GM19455 (cell line): Measurements from ENCODE around the gene LRRC8C.
"Not testable (repeated sequence)": the region's sequence is repeated elsewhere in the genome, so short reads cannot be mapped to it uniquely, and the experiment has no call there.

Experiments used
- ATAC-seq: cut with Tn5 transposase; IDR thresholded peaks from one replicate; pipeline ENCODE4 v1.9.1; 2021; ENCODE audit not compliant: unreplicated experiment

The LRRC8C gene

DNA sequence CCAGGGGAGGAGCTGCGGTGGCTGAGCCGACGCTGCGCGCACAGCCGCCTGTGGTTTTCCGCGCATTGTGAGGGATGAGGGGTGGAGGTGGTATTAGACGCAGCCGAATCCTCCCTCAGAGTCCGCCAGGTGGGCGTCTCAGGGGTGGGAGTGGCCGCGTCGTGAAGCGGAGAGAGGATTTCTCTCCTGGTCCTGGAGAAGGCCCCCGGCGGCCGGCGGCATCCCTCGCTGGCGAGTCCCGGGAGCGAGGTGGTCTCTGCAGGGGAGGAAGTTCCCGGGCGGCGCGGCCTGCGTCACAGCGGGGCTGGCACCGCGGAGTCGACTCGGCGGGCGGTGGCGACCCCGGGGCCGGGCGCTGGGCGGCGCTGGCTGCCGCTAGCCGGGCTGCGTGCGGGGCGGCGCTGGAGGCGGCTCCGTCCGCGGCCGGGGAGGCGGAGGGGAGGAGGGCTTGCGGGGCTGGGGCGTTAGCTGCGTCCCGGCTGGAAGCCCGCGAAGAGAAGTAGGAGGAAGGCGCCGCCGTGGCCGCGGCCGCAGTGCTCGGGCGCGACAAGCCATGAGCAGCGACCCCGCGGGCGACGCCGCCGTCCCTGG lies at the start of gene LRRC8C:
Gene LRRC8C (plus strand): TSS at position 464 of the 591 bp plus-strand sequence. CDS start 53,354 bp downstream, outside the sequence.
- ATAC-seq = peak; percentile 85

DNA sequence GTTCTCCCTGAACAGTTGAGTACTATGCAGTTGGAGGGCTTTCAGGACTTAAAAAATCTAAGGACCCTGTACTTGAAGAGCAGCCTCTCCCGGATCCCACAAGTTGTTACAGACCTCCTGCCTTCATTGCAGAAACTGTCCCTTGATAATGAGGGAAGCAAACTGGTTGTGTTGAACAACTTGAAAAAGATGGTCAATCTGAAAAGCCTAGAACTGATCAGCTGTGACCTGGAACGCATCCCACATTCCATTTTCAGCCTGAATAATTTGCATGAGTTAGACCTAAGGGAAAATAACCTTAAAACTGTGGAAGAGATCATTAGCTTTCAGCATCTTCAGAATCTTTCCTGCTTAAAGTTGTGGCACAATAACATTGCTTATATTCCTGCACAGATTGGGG lies 48.7 kb upstream of the LRRC8C start:
- no peak for ATAC-seq

- ATAC-seq = no peak
Observed at GRCh38 chr1:89584781-89585180, 48.1 kb upstream of the LRRC8C start.

DNA sequence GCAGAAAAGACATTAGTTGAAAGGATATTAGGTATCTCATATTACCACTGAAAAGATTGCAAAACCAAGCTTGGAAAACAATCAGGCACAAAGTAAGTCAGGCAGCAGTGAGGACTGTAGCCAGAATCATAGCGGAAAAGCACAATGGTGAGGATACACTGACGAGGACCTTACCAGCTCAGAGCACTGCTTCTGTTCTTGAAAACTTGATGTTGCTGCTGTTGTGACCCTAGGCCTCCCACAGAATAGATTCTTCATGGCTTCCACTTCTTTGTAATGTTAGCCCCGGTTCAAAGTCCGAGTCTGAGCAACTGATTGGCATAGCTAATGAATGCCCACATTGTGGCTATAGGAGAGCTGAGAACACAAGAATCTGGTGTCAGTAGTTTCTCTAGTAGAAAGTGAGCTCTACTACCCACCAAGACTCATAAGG lies 45.2 kb upstream of the LRRC8C start:
- no peak for ATAC-seq

DNA sequence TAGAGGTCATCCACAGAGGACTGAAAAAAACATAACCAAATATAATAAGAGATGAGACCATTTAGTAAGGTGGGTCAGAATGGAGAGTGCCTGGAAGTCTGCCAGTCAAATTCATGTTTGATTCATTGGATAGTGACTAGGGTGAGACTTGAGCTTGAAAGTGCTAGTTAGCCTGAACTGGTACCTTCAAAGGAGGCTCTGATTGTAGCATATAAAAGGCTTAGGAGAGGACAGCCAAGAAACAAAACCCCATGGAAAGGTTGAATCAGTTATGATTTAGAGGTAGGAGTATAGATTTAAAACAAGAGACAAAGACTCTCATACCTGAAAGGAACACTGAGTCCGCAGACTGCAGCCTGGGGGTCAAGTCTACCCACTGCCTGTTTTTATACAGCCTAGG lies 44.4 kb upstream of the LRRC8C start:
- ATAC-seq = no peak

- no peak for ATAC-seq
Observed at GRCh38 chr1:89589515-89589914, 43.4 kb upstream of the LRRC8C start.

- no peak for ATAC-seq
Observed at GRCh38 chr1:89590341-89591080, 42.4 kb upstream of the LRRC8C start.

DNA sequence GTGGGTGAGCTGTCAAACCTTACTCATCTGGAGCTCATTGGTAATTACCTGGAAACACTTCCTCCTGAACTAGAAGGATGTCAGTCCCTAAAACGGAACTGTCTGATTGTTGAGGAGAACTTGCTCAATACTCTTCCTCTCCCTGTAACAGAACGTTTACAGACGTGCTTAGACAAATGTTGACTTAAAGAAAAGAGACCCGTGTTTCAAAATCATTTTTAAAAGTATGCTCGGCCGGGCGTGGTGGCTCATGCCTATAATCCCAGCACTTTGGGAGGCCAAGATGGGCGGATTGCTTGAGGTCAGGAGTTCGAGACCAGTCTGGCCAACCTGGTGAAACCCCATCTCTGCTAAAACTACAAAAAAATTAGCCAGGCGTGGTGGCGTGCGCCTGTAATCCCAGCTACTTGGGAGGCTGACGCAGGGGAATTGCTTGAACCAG lies 40.0 kb upstream of the LRRC8C start:
- not testable (repeated sequence) for ATAC-seq

GRCh38 chr1:89594096-89594740 lies 38.7 kb upstream of the LRRC8C start:
- ATAC-seq = no peak

- no peak for ATAC-seq
Observed at GRCh38 chr1:89596698-89597097, 36.2 kb upstream of the LRRC8C start.

DNA sequence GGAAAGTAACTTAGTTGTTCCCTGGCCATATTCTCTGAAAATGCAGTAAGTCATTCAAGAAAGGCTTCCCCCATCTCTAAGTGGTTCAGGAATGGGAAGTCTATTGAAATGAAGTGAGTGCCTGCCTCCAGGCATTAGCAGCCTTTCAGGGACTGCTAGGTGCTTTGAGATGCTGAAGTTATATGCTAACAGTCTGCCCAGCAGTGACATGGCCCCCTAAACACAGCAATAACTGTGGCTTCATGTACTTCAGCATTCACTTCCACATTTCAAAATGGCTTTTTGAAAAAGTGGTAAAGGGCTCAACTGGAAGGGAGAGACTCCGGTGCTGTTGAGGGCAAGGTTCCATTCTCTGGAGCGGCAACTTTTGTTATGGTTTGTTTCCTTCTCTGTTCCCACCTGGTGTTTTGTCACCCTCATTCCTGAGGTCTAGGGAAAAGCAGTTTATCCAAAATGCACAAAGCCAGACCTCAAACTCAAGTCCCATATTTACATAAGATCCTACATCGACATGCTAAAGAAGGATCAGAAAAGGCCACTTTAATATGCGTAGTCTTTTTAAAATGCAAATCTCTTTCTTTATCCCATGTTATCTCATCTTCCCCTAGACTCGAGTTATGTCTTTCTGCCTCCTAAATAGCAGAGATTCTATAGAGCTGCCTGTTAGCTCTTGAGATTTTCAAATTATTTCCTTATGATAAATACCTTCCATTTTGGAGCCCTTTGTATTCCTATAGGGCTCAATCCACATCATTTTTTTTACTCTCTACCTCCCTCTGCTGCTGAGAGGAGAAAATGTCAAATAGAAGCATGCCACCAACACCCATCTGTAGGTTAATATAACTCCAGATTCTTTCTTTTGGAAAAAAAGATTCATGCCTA lies 34.2 kb upstream of the LRRC8C start:
- ATAC-seq = no peak

GRCh38 chr1:89599332-89599630 lies 33.6 kb upstream of the LRRC8C start:
- ATAC-seq = no peak

GRCh38 chr1:89600451-89601224 lies 32.3 kb upstream of the LRRC8C start:
- no peak for ATAC-seq

DNA sequence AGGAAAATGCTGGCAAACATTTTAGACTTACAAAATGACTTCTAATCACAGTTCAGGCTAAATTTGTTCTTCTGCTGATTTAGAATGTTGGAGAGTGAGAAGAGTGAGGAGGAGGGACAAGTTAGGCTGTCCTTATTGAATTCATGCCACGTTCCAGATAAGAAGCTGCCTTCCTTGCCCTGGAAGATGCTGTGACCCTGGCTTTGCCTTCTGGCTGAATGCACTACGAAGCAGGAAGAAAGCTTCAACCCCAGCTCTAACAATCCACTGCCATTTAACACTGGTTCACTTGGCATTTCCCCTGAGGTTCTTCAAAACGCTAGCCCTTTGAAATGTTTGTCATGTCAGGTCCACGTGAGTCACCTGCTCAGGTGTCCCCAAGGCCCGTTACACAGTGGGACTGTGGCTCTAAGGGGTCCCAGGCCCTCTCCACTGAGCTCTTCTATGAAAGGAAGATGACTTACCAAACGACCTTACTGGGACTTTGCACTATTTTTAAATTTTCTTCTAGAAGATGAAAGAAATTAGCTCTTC lies 30.0 kb upstream of the LRRC8C start:
- ATAC-seq = no peak

DNA sequence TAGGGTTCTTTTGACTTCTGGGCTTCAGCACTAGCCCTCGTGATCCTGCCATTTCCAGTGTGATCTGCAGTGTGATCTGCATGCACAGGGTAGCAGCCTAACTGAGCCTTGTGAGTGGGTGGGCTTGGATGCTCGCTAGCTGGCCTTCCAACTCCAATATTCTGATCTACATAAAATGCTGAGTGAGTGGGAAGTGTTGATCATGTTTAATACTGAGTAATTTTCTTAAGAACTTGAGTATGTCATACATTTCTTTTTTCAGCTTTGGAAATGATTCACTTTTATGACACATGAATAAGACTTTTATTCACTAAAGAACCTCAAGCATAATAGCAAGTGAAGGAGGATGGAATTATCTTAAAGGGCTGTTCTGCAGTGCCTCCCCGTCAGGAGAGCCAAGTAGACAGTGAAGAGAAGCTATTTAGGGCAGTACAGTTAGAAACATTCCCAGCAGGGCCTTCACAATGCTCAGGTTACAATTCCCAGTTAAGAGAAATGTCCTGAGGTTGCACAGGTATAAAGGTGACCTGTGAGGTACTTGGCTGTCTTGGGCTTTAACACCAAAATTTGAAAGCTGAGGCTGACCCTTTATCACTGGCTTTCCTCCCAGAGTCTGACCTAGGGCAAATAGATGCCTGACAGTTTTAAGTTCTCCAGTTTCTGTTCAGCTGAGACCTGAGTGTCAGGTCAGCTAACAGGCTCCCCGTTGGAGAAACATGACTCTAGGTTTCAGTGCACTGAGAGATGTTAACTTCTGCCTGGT lies 29.1 kb upstream of the LRRC8C start:
- ATAC-seq = no peak

GRCh38 chr1:89604414-89604735 lies 28.5 kb upstream of the LRRC8C start:
- no peak for ATAC-seq

DNA sequence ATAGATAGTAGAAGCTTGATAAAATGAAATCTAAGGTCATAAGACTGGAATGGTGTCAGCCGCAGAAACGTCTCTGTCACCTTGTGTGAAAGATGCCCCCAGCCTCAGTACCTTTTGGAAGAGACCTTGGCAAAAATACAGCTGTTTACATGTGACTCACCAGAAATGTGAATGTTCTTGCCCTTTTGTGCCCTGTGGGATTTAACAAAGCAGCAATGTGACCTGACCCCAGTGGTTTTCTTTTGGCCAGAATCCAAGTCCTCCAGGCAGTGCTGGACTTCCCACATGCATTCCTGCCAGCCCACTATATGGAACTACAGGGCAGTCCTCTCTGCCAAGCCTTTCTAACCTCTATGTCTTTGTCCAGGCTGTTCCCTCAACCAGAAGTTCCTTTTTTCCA lies 27.2 kb upstream of the LRRC8C start:
- ATAC-seq = no peak

DNA sequence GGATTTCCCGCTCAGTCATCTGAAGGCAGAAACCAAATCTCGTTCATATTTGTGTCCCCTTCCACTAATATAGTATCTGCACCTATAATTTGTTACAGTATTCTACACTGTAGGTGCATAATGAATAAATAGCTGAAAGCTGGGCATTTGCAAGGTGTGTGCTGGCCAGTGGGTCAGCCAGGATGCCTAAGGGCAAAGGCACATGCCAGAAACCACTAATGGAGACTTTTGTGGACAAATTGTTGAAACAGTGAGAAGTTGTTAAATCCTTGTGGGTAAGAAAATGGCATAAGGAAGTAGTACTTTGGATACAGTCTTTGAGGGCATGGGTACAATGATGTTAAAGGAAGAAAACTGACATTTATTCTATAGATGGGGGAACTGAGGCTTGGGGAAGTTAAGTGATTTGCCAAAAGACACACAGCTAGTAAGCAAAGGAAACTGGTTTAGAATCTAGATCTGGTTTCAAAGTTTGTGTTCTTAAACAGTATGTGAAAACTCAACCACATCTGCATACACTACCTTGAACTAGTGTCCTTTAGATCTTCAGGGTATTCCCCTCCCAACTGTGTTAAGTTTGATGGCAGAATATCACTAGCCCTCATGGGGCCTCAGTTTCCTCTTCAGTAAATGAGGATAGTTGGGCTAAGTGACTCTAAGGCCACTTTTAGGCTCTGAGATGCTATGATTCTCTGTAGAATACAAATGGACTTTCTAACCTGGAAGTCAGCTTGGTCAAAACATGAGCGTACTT lies 26.5 kb upstream of the LRRC8C start:
- ATAC-seq = no peak

DNA sequence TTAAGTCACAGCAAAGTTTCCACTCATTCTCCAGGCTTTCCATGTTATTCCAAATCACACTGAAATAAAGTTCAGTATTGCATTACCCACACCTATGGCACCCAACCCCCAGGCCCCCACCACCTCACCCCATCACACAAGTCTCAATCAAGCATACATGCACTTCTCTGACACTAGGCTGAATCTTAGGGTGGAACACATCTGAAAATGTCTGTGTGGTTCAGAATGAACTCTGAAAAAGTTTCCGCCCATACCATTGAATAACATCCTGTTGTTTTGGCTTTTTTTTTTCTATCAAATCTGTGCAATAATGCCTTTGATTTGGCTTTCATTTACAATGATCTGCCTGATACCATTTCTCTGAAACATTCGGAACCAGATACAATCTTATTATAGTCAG lies 25.8 kb upstream of the LRRC8C start:
- ATAC-seq = no peak
